Measurements from ENCODE around the gene JAM3.

The JAM3 gene

GRCh38 chr11:134068829-134069425, at the start of gene JAM3:
TSS of gene JAM3 (plus strand) at chr11:134069072. CDS start at chr11:134069084, 12 bp downstream.
- peak; percentile 91 for DNase-seq (ENCODE audit: low read depth)

GRCh38 chr11:134019500-134019899, 49.4 kb upstream of the JAM3 start:
- no peak for DNase-seq (ENCODE audit: low read depth)

GRCh38 chr11:134020598-134020997, 48.3 kb upstream of the JAM3 start:
- DNase-seq (ENCODE audit: low read depth) = no peak

- no peak for DNase-seq (ENCODE audit: low read depth)
Measured at GRCh38 chr11:134021326-134021725, 47.5 kb upstream of the JAM3 start.

GRCh38 chr11:134022748-134023147, 46.1 kb upstream of the JAM3 start:
- no peak for DNase-seq (ENCODE audit: low read depth)

- DNase-seq (ENCODE audit: low read depth) = peak; percentile 91
Measured at GRCh38 chr11:134024420-134025081, 44.3 kb upstream of the JAM3 start.

- DNase-seq (ENCODE audit: low read depth) = no peak
Measured at GRCh38 chr11:134025082-134025429, 43.8 kb upstream of the JAM3 start.

GRCh38 chr11:134026655-134027343, 42.1 kb upstream of the JAM3 start:
- DNase-seq (ENCODE audit: low read depth) = no peak

- DNase-seq (ENCODE audit: low read depth) = no peak
Measured at GRCh38 chr11:134027671-134028070, 41.2 kb upstream of the JAM3 start.

GRCh38 chr11:134028368-134028920, 40.4 kb upstream of the JAM3 start:
- DNase-seq (ENCODE audit: low read depth) = no peak

GRCh38 chr11:134030853-134031252, 38.0 kb upstream of the JAM3 start:
- DNase-seq (ENCODE audit: low read depth) = no peak

GRCh38 chr11:134032043-134032442, 36.8 kb upstream of the JAM3 start:
- DNase-seq (ENCODE audit: low read depth) = no peak

- DNase-seq (ENCODE audit: low read depth) = peak; percentile 23
Measured at GRCh38 chr11:134032501-134033091, 36.3 kb upstream of the JAM3 start.

GRCh38 chr11:134033276-134033675, 35.6 kb upstream of the JAM3 start:
- no peak for DNase-seq (ENCODE audit: low read depth)

- DNase-seq (ENCODE audit: low read depth) = peak; percentile 87
Measured at GRCh38 chr11:134033696-134034491, 35.0 kb upstream of the JAM3 start.

- DNase-seq (ENCODE audit: low read depth) = peak; percentile 41
Measured at GRCh38 chr11:134034496-134035381, 34.1 kb upstream of the JAM3 start.

- DNase-seq (ENCODE audit: low read depth) = no peak
Measured at GRCh38 chr11:134036492-134037045, 32.3 kb upstream of the JAM3 start.

GRCh38 chr11:134037046-134037908, 31.6 kb upstream of the JAM3 start:
- peak; percentile 58 for DNase-seq (ENCODE audit: low read depth)

- DNase-seq (ENCODE audit: low read depth) = no peak
Measured at GRCh38 chr11:134038897-134039470, 29.9 kb upstream of the JAM3 start.

Measured in ELR (cell line).